Astrocyte (in vitro differentiated cells and primary cell): Measurements from ENCODE around the gene TMEM141. TPM values are rescaled to one million over a fixed set of nuclear protein-coding genes. Genes with fewer than 3 reads are reported as not detected.
"Not testable (repeated sequence)": the region's sequence is repeated elsewhere in the genome, so short reads cannot be mapped to it uniquely, and the experiment has no call there.

ENCODE experiments used
- DNase-seq: peaks from one replicate; pipeline ENCODE4 v3.0.0-alpha.2; 2010; ENCODE audit warnings: low read depth
- FAIRE-seq: peaks from 2 replicates; lab custom pipeline; 2011; peaks lifted over from hg19 to GRCh38; lab: Jason Lieb, UNC
- H2AFZ ChIP-seq: 2 replicates; pipeline ENCODE4 v1.6.0; 2012; ENCODE audit warnings: low read depth, low read length, inconsistent platforms
- H3K27ac ChIP-seq: 2 replicates; pipeline ENCODE4 v1.5.1; 2011; ENCODE audit warnings: low read depth, low read length, inconsistent platforms
- H3K27me3 ChIP-seq: 2 replicates; pipeline ENCODE4 v1.6.0; 2011; ENCODE audit warnings: low read length, inconsistent platforms; ENCODE audit not compliant: insufficient read depth
- H3K36me3 ChIP-seq: 2 replicates; pipeline ENCODE4 v1.5.1; 2011; ENCODE audit warnings: low read length, inconsistent platforms; ENCODE audit not compliant: insufficient read depth
- H3K4me1 ChIP-seq: 2 replicates; pipeline ENCODE4 v1.5.1; 2011; ENCODE audit warnings: low read length, inconsistent platforms; ENCODE audit not compliant: insufficient read depth
- H3K4me2 ChIP-seq: 2 replicates; pipeline ENCODE4 v1.6.0; 2012; ENCODE audit warnings: low read length, inconsistent platforms
- H3K4me3 ChIP-seq: 2 replicates; pipeline ENCODE4 v1.5.1; 2011; ENCODE audit warnings: low read depth, mild to moderate bottlenecking, low read length, inconsistent platforms; ENCODE audit not compliant: insufficient read depth
- H3K79me2 ChIP-seq: 2 replicates; pipeline ENCODE4 v1.6.0; 2012; ENCODE audit warnings: mild to moderate bottlenecking, low read length, inconsistent platforms; ENCODE audit not compliant: insufficient read depth
- H3K9ac ChIP-seq: 2 replicates; pipeline ENCODE4 v1.6.0; 2012; ENCODE audit warnings: mild to moderate bottlenecking, low read length, inconsistent platforms
- H3K9me3 ChIP-seq: 2 replicates; pipeline ENCODE4 v1.5.1; 2012; ENCODE audit warnings: low read depth, mild to moderate bottlenecking, low read length, inconsistent platforms; ENCODE audit not compliant: insufficient read depth
- H4K20me1 ChIP-seq: 2 replicates; pipeline ENCODE4 v1.6.0; 2012; ENCODE audit warnings: low read length, inconsistent platforms; ENCODE audit not compliant: insufficient read depth
- H3K27ac Mint-ChIP-seq: one replicate; pipeline ENCODE4 v1.8.0; 2021; ENCODE audit warnings: mild to moderate bottlenecking, mixed read lengths; ENCODE audit not compliant: unreplicated experiment
- H3K27me3 Mint-ChIP-seq: one replicate; pipeline ENCODE4 v1.8.0; 2021; ENCODE audit warnings: low read depth, mixed read lengths; ENCODE audit not compliant: unreplicated experiment
- H3K36me3 Mint-ChIP-seq: one replicate; pipeline ENCODE4 v1.8.0; 2021; ENCODE audit warnings: low read depth, mixed read lengths; ENCODE audit not compliant: unreplicated experiment
- H3K4me1 Mint-ChIP-seq: one replicate; pipeline ENCODE4 v1.8.0; 2021; ENCODE audit warnings: low read depth, mixed read lengths; ENCODE audit not compliant: unreplicated experiment
- H3K4me3 Mint-ChIP-seq: one replicate; pipeline ENCODE4 v1.8.0; 2021; ENCODE audit warnings: mild to moderate bottlenecking, moderate library complexity, mixed read lengths; ENCODE audit not compliant: unreplicated experiment
- H3K9me3 Mint-ChIP-seq: one replicate; pipeline ENCODE4 v1.8.0; 2021; ENCODE audit warnings: mild to moderate bottlenecking, mixed read lengths; ENCODE audit not compliant: unreplicated experiment
- EZH2 ChIP-seq: IDR thresholded peaks from 2 replicates; pipeline ENCODE4 v1.6.1; 2012; ENCODE audit warnings: mild to moderate bottlenecking, low read length, inconsistent platforms; ENCODE audit not compliant: insufficient read depth
- total RNA-seq: library from RNA; stranded (reverse); gene quantifications from 2 replicates; pipeline ENCODE4 v1.2.1, GENCODE V29; 2021
- TF ChIP-seq, protein P1 (sequence below): IDR thresholded peaks from 2 replicates; pipeline ENCODE4 v1.5.1; 2011; ENCODE audit warnings: low read depth, mild to moderate bottlenecking, inconsistent platforms, low read length, moderate library complexity; ENCODE audit not compliant: insufficient read depth

The TMEM141 gene
- total RNA-seq, 1 donor from 2014 or later: 40.8 TPM

GRCh38 chr9:136837146-136837855 lies 46.2 kb downstream of the TMEM141 start:
- H2AFZ ChIP-seq: no peak overlapping the region
- no peak overlapping the region for H3K4me3 ChIP-seq
- Mint-ChIP-seq H3K9me3 (no peaks in the 10 kb centered on the region), H3K27me3 (no peaks in the 10 kb centered on the region), H3K36me3 (peaks cover 5% of the 10 kb centered on the region), H3K27ac (no peak overlapping the region), H3K4me3 (no peak overlapping the region), H3K4me1 (peaks cover 12% of the 10 kb centered on the region)
- DNase-seq: no peak
- peaks cover 13% of the 10 kb centered on the region for H3K4me1 ChIP-seq
- no peak for FAIRE-seq
- no peaks in the 10 kb centered on the region for H3K79me2 ChIP-seq
- no peak overlapping the region for H3K4me2 ChIP-seq
- TF ChIP-seq, protein P1, sequence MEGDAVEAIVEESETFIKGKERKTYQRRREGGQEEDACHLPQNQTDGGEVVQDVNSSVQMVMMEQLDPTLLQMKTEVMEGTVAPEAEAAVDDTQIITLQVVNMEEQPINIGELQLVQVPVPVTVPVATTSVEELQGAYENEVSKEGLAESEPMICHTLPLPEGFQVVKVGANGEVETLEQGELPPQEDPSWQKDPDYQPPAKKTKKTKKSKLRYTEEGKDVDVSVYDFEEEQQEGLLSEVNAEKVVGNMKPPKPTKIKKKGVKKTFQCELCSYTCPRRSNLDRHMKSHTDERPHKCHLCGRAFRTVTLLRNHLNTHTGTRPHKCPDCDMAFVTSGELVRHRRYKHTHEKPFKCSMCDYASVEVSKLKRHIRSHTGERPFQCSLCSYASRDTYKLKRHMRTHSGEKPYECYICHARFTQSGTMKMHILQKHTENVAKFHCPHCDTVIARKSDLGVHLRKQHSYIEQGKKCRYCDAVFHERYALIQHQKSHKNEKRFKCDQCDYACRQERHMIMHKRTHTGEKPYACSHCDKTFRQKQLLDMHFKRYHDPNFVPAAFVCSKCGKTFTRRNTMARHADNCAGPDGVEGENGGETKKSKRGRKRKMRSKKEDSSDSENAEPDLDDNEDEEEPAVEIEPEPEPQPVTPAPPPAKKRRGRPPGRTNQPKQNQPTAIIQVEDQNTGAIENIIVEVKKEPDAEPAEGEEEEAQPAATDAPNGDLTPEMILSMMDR: no peak
- no peak for TF ChIP-seq EZH2
- H3K9ac ChIP-seq: no peak overlapping the region
- no peaks in the 10 kb centered on the region for H3K9me3 ChIP-seq
- no peaks in the 10 kb centered on the region for H3K27me3 ChIP-seq
- H4K20me1 ChIP-seq: peaks cover 15% of the 10 kb centered on the region
- H3K36me3 ChIP-seq: no peaks in the 10 kb centered on the region
- no peak overlapping the region for H3K27ac ChIP-seq

DNA sequence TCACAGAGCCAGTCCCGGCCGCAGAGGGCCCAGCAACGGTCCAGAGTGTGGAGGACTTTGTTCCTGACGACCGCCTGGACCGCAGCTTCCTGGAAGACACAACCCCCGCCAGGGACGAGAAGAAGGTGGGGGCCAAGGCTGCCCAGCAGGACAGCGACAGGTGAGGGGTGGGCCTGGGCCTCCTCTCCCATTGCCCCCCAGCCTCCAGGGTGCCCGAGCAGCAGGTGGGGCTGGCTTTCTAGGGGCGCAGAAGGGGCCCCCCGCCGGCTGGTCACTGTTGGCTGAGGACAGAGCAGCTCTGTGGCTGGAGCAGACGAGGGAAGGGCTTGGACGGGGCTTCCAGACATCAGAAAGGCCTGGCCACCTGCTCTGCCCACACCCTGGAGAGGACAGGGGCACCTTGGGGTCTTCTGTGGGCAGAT lies 46.7 kb downstream of the TMEM141 start:
- not testable (repeated sequence) for H3K4me3 Mint-ChIP-seq, H3K9me3 Mint-ChIP-seq, H3K4me3 ChIP-seq, H2AFZ ChIP-seq, H3K27ac ChIP-seq, H3K79me2 ChIP-seq, H3K36me3 ChIP-seq, H3K9ac ChIP-seq, H3K36me3 Mint-ChIP-seq, DNase-seq, H3K9me3 ChIP-seq, H3K27me3 ChIP-seq, H3K27ac Mint-ChIP-seq, H3K27me3 Mint-ChIP-seq, H3K4me2 ChIP-seq, FAIRE-seq
- peaks cover 15% of the 10 kb centered on the region for H4K20me1 ChIP-seq
- peaks cover 12% of the 10 kb centered on the region for H3K4me1 Mint-ChIP-seq
- H3K4me1 ChIP-seq: peaks cover 13% of the 10 kb centered on the region

GRCh38 chr9:136838314-136839228 lies 47.4 kb downstream of the TMEM141 start:
- no peak for DNase-seq

More at GRCh38 chr9:136838314-136839228, 47.4 kb downstream of the TMEM141 start:
- Mint-ChIP-seq H3K27me3 (no peaks in the 10 kb centered on the region), H3K27ac (no peak overlapping the region), H3K4me3 (no peak overlapping the region), H3K36me3 (peaks cover 3% of the 10 kb centered on the region), H3K9me3 (no peaks in the 10 kb centered on the region), H3K4me1 (peaks cover 12% of the 10 kb centered on the region)
- Histone ChIP-seq H3K4me3 (no peak overlapping the region), H3K4me2 (no peak overlapping the region), H3K79me2 (no peaks in the 10 kb centered on the region), H3K27ac (no peak overlapping the region), H3K36me3 (no peaks in the 10 kb centered on the region), H3K9ac (no peak overlapping the region), H4K20me1 (peaks cover 15% of the 10 kb centered on the region), H3K4me1 (peaks cover 13% of the 10 kb centered on the region), H3K27me3 (no peaks in the 10 kb centered on the region), H3K9me3 (no peaks in the 10 kb centered on the region), H2AFZ (no peak overlapping the region)
- TF ChIP-seq, protein P1: no peak
- TF ChIP-seq EZH2: no peak
- FAIRE-seq: no peak
